ENCODE results near the gene MST1R.

Gene MST1R

GRCh38 chr3:49900491-49901153 lies 3.1 kb downstream of the MST1R start:
- ATAC-seq, result peak; percentile 77
- TF ChIP-seq ESRRG (CRISPR knock-in tag; IDR thresholded peaks at IDR 0.05), result no peak
- TF ChIP-seq GLIS3 (CRISPR knock-in tag; IDR thresholded peaks at IDR 0.05), result no peak
- TF ChIP-seq SNAI2 (CRISPR knock-in tag; IDR thresholded peaks at IDR 0.05), result no peak
- no peak for TF ChIP-seq ARNTL (CRISPR knock-in tag; IDR thresholded peaks at IDR 0.05; ENCODE audit: borderline replicate concordance, low read depth)
- no peak for TF ChIP-seq ZNF565 (CRISPR knock-in tag; conservative IDR thresholded peaks at IDR 0.05; ENCODE audit: low read depth)
- TF ChIP-seq RARB (CRISPR knock-in tag; IDR thresholded peaks at IDR 0.05), result no peak
- TF ChIP-seq PATZ1 (CRISPR knock-in tag; IDR thresholded peaks at IDR 0.05; ENCODE audit: borderline replicate concordance), result no peak
- no peak for TF ChIP-seq TCF4 (CRISPR knock-in tag; IDR thresholded peaks at IDR 0.05; ENCODE audit: borderline replicate concordance)
- no peak for TF ChIP-seq ZNF70 (CRISPR knock-in tag; IDR thresholded peaks at IDR 0.05)
- no peak for TF ChIP-seq ZFP3 (CRISPR knock-in tag; IDR thresholded peaks at IDR 0.05)
- no peak for TF ChIP-seq BACH2 (CRISPR knock-in tag; IDR thresholded peaks at IDR 0.05; ENCODE audit: borderline replicate concordance)

- TF ChIP-seq ZFP30 (CRISPR knock-in tag; IDR thresholded peaks at IDR 0.05) (no peak), ZFP3 (CRISPR knock-in tag; IDR thresholded peaks at IDR 0.05) (no peak), POU6F1 (CRISPR knock-in tag; IDR thresholded peaks at IDR 0.05; ENCODE audit: borderline replicate concordance, low read depth) (no peak), ZNF565 (CRISPR knock-in tag; conservative IDR thresholded peaks at IDR 0.05; ENCODE audit: low read depth) (no peak), PATZ1 (CRISPR knock-in tag; IDR thresholded peaks at IDR 0.05; ENCODE audit: borderline replicate concordance) (no peak), OSR1 (CRISPR knock-in tag; IDR thresholded peaks at IDR 0.05) (no peak), ESRRG (CRISPR knock-in tag; IDR thresholded peaks at IDR 0.05) (no peak), PPARA (CRISPR knock-in tag; IDR thresholded peaks at IDR 0.05; ENCODE audit: borderline replicate concordance) (no peak), ZNF8 (CRISPR knock-in tag; IDR thresholded peaks at IDR 0.05) (no peak), CSRNP3 (CRISPR knock-in tag; IDR thresholded peaks at IDR 0.05) (no peak), ZC3H10 (CRISPR knock-in tag; IDR thresholded peaks at IDR 0.05) (no peak)
- TF ChIP-seq, protein P1, sequence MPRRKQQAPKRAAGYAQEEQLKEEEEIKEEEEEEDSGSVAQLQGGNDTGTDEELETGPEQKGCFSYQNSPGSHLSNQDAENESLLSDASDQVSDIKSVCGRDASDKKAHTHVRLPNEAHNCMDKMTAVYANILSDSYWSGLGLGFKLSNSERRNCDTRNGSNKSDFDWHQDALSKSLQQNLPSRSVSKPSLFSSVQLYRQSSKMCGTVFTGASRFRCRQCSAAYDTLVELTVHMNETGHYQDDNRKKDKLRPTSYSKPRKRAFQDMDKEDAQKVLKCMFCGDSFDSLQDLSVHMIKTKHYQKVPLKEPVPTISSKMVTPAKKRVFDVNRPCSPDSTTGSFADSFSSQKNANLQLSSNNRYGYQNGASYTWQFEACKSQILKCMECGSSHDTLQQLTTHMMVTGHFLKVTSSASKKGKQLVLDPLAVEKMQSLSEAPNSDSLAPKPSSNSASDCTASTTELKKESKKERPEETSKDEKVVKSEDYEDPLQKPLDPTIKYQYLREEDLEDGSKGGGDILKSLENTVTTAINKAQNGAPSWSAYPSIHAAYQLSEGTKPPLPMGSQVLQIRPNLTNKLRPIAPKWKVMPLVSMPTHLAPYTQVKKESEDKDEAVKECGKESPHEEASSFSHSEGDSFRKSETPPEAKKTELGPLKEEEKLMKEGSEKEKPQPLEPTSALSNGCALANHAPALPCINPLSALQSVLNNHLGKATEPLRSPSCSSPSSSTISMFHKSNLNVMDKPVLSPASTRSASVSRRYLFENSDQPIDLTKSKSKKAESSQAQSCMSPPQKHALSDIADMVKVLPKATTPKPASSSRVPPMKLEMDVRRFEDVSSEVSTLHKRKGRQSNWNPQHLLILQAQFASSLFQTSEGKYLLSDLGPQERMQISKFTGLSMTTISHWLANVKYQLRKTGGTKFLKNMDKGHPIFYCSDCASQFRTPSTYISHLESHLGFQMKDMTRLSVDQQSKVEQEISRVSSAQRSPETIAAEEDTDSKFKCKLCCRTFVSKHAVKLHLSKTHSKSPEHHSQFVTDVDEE (CRISPR knock-in tag; IDR thresholded peaks at IDR 0.05), result no peak
- peak; percentile 23; the same call in 1 of the 3 replicates for ATAC-seq
These were observed 3.9 kb downstream of the MST1R start for GRCh38 chr3:49899815-49900214.

- no peak for ATAC-seq
- TF ChIP-seq OSR1 (CRISPR knock-in tag; IDR thresholded peaks at IDR 0.05) (no peak), ZFP3 (CRISPR knock-in tag; IDR thresholded peaks at IDR 0.05) (no peak), CSDC2 (CRISPR knock-in tag; IDR thresholded peaks at IDR 0.05) (no peak), TCF4 (CRISPR knock-in tag; IDR thresholded peaks at IDR 0.05; ENCODE audit: borderline replicate concordance) (no peak), CSRNP3 (CRISPR knock-in tag; IDR thresholded peaks at IDR 0.05) (no peak), GLIS3 (CRISPR knock-in tag; IDR thresholded peaks at IDR 0.05) (no peak)
- TF ChIP-seq, protein P2, sequence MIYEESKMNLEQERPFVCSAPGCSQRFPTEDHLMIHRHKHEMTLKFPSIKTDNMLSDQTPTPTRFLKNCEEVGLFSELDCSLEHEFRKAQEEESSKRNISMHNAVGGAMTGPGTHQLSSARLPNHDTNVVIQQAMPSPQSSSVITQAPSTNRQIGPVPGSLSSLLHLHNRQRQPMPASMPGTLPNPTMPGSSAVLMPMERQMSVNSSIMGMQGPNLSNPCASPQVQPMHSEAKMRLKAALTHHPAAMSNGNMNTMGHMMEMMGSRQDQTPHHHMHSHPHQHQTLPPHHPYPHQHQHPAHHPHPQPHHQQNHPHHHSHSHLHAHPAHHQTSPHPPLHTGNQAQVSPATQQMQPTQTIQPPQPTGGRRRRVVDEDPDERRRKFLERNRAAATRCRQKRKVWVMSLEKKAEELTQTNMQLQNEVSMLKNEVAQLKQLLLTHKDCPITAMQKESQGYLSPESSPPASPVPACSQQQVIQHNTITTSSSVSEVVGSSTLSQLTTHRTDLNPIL (CRISPR knock-in tag; IDR thresholded peaks at IDR 0.05; ENCODE audit: low read depth), result no peak
These were observed 4.7 kb downstream of the MST1R start for GRCh38 chr3:49898991-49899390.
